Activated naive CD4-positive, alpha-beta T cell treated with anti-CD3 and anti-CD28 coated beads for 36 hours (primary cell): ENCODE results near the gene CDHR4. TPM values are rescaled to one million over a fixed set of nuclear protein-coding genes. Genes with fewer than 3 reads are reported as not detected.
"Not testable (repeated sequence)": the region's sequence is repeated elsewhere in the genome, so short reads cannot be mapped to it uniquely, and the experiment has no call there.

Experiments
- CTCF ChIA-PET: fragments of 350-600 bp; sonication (Branson Sonifier 250); formaldehyde crosslinking; loops from one replicate; lab custom pipeline; 2021; ENCODE audit warnings: antibody characterized with exemption; lab: Charles Lee
- DNase-seq: peaks from one replicate; pipeline ENCODE4 v3.0.0-alpha.2; 2020
- H3K27ac Mint-ChIP-seq: one replicate; pipeline ENCODE4 v1.8.0; 2021; ENCODE audit warnings: mild to moderate bottlenecking, mixed read lengths
- H3K27me3 Mint-ChIP-seq: one replicate; pipeline ENCODE4 v1.8.0; 2021; ENCODE audit warnings: low read depth, mixed read lengths
- H3K36me3 Mint-ChIP-seq: one replicate; pipeline ENCODE4 v1.8.0; 2021; ENCODE audit warnings: low read depth, mixed read lengths
- H3K4me1 Mint-ChIP-seq: one replicate; pipeline ENCODE4 v1.8.0; 2021; ENCODE audit warnings: low read depth, mixed read lengths
- H3K4me3 Mint-ChIP-seq: one replicate; pipeline ENCODE4 v1.8.0; 2021; ENCODE audit warnings: mild to moderate bottlenecking, moderate library complexity, mixed read lengths
- H3K9me3 Mint-ChIP-seq: one replicate; pipeline ENCODE4 v1.8.0; 2021; ENCODE audit warnings: mixed read lengths
- intact Hi-C: fragments of 100-400 bp; cut with micrococcal nuclease; formaldehyde crosslinking; loops from one replicate; pipeline ENCODE4 v1.15.1; 2023
- total RNA-seq, 2 experiments: library from RNA; stranded (reverse); gene quantifications; one replicate each; pipeline ENCODE4 v1.2.3, GENCODE V29; 2021

The CDHR4 gene
- total RNA-seq, 2 experiments from 2014 or later = not detected

DNA sequence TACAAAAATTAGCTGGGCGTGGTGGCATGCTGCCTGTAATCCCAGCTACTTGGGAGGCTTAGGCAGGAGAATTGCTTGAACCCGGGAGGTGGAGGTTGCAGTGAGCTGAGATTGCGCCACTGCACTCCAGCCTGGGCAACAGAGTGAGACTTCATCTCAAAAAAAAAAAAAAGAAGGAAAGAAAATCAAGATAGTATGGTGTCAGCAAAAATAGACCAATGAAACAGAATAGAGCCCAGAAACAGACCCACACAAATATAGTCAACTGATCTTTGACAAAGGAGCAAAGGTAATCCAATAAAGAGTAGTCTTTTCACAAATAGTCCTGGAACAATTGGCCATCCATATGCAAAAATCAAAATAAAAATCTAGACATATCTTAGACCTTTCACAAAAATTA is 23.5 kb upstream of the CDHR4 start:
- H3K27ac Mint-ChIP-seq, H3K9me3 Mint-ChIP-seq, intact Hi-C loops, DNase-seq, H3K4me3 Mint-ChIP-seq, H3K27me3 Mint-ChIP-seq, H3K4me1 Mint-ChIP-seq, H3K36me3 Mint-ChIP-seq: not testable (repeated sequence)
- CTCF ChIA-PET = interaction anchor here (1.1 to 1.8 kb wide), 2 partner anchors 16 to 21 kb away, joined by 5 to 6 read pairs; no protein-coding TSS in a partner anchor

DNA sequence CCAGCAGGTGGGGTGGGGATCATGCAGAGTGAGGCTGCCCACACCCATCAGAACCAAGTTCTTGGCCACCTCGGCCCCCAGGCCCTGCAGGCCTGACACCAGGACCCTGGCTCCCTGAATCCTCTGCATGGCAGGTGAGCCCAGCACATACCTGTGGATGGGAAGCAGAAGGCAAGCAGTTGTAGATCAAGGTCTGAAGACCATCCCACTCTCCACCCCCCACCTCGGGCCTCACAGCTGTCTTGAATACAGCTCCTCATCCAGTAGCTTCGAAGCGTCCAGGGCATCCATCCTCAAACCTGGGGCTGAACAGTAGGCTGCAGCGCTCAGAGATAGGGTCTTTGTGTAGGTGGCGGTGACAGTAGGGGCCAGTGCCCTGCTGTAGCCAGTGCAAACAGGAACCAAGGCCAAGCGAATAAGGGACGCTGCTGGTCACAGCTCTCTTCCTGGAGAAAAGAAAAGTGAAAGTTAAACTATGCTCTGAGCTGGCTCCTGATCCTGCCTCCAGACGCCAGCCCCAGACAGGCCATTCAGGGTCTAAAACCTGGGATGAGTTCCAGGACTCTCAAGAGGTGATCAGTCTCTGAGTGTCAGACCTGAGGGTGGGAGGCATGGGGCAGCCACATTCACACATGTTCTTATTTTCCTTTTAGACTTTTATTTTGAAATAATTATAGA is 14.0 kb upstream of the CDHR4 start, which contains the start of gene UBA7:
UBA7 (minus strand) TSS at position 457 of the 678 bp plus-strand sequence; CDS start at position 291, 166 bp downstream.
- intact Hi-C loops = loop anchor here (1.0 kb wide), 2 partner anchors 10 to 27 kb away; partner anchors contain the start of genes INKA1 and IP6K1
- peak; percentile 55 for DNase-seq
- Mint-ChIP-seq H3K4me1 (peaks cover 18% of the 10 kb centered on the region), H3K27me3 (no peaks in the 10 kb centered on the region), H3K9me3 (no peaks in the 10 kb centered on the region), H3K27ac (peak within 1 kb of the TSS; percentile 90), H3K36me3 (peaks cover 3% of the 10 kb centered on the region), H3K4me3 (peak within 1 kb of the TSS; percentile 96)
- CTCF ChIA-PET = interaction anchor here (0.6 to 2.3 kb wide), 6 partner anchors 8 to 141 kb away, joined by 3 to 21 read pairs (median 7); partner anchors contain the start of gene INKA1

DNA sequence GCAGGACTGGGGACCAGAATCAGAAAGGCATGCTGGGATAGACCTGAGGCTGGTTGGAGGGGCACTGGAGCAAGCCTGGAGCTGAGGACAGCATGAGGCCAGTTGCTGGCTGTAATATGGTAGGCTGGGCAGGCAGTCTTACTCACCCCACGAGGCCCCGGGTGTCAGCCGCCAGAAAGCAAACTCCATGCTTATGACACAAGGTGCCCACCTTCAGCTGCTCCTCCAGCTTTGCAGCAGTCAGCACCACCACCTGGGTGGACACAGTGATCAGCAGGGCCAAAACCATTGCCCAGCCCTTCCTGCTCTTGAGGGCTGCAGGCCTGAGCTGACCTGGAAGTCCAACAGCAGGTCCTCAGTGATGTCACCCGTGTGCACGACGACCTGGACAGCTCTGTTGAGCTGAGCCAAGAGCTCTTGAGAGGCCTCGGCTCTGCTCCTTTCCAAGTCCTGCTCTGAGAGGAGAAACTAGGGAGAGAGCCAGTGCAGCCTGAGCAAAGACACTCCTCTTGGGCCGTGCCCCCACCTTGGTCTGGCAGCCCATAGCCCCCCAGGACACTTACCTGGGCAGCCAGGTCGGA is 13.3 kb upstream of the CDHR4 start:
- H3K4me1 Mint-ChIP-seq = peaks cover 25% of the 10 kb centered on the region
- no peaks in the 10 kb centered on the region for H3K27me3 Mint-ChIP-seq
- CTCF ChIA-PET = interaction anchor here (0.6 to 2.3 kb wide), 4 partner anchors 8 to 141 kb away, joined by 6 to 21 read pairs (median 8); partner anchors contain the start of gene INKA1
- H3K27ac Mint-ChIP-seq = peak overlapping the region; percentile 90
- peaks cover 3% of the 10 kb centered on the region for H3K36me3 Mint-ChIP-seq
- no peaks in the 10 kb centered on the region for H3K9me3 Mint-ChIP-seq
- peak overlapping the region; percentile 96 for H3K4me3 Mint-ChIP-seq
- intact Hi-C loops = loop anchor here (1.0 kb wide), 2 partner anchors 10 to 27 kb away; partner anchors contain the start of genes INKA1 and IP6K1
- no peak for DNase-seq

DNA sequence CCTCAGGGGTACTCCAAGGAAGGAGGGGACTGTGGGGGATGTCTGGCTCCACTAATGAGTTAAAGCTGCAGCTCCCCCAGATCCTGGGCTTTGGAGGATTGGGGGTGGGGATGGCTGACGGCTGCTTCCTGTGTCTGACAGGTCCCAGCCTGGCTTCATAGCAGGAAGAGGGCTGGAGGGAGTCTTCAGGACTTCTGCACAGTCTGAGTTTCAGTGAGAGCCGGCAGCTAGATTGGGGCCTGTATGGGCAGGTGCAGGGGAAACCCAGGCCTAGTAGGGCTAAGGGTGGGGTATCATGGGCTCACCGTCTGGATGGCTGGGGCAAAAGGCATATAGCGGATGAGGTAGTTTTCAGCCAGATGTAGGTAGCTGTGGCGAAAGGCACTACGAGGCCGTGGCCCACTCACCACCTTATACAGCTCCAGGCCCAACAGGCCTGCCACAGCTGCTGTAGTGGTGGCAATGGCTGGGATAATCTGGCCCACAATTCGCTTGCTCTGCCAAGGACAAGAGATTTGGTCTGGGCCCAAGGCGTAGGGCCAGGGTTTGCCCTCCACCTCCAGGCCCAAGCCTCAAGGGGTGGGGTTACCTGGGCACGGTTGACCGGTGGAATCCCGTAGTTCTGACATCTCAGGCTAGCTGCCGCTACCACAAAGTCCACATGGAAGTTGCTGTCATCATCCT is 7.9 kb upstream of the CDHR4 start:
- Mint-ChIP-seq H3K9me3 (no peaks in the 10 kb centered on the region), H3K4me1 (peaks cover 51% of the 10 kb centered on the region), H3K27me3 (no peaks in the 10 kb centered on the region), H3K36me3 (peaks cover 2% of the 10 kb centered on the region), H3K4me3 (no peak overlapping the region), H3K27ac (peak overlapping the region; percentile 76)
- intact Hi-C loops = no loop called here
- CTCF ChIA-PET = interaction anchor here (0.5 to 11.0 kb wide), 2 partner anchors 21 to 30 kb away, joined by 4 to 165 read pairs; no protein-coding TSS in a partner anchor
- DNase-seq = no peak

DNA sequence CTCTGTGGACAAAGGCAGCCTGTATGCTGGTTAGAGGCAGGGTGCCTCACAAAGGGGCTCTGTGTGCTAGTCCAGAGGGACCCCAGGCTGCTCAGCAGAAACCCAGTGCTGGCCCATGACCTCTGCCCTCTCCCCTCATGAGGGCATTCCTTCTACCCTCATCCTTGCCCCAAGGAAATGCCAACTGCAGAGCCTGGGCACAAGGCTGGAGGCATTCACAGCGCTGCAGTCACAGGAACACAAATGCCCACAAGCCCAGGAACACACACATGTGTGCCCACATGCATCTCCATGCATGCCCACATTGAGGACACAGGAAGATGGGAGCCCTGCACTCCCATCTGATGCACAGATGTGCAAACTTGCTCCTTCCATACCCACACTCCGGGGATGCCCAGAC is 7.2 kb upstream of the CDHR4 start:
- H3K4me1 Mint-ChIP-seq = peaks cover 53% of the 10 kb centered on the region
- no peak overlapping the region for H3K4me3 Mint-ChIP-seq
- H3K27ac Mint-ChIP-seq = no peak overlapping the region
- DNase-seq = no peak
- peaks cover 2% of the 10 kb centered on the region for H3K27me3 Mint-ChIP-seq
- intact Hi-C loops = no loop called here
- no peaks in the 10 kb centered on the region for H3K9me3 Mint-ChIP-seq
- peaks cover 2% of the 10 kb centered on the region for H3K36me3 Mint-ChIP-seq
- CTCF ChIA-PET = interaction anchor here (0.6 to 11.0 kb wide), 2 partner anchors 16 to 31 kb away, joined by 4 to 165 read pairs; no protein-coding TSS in a partner anchor

DNA sequence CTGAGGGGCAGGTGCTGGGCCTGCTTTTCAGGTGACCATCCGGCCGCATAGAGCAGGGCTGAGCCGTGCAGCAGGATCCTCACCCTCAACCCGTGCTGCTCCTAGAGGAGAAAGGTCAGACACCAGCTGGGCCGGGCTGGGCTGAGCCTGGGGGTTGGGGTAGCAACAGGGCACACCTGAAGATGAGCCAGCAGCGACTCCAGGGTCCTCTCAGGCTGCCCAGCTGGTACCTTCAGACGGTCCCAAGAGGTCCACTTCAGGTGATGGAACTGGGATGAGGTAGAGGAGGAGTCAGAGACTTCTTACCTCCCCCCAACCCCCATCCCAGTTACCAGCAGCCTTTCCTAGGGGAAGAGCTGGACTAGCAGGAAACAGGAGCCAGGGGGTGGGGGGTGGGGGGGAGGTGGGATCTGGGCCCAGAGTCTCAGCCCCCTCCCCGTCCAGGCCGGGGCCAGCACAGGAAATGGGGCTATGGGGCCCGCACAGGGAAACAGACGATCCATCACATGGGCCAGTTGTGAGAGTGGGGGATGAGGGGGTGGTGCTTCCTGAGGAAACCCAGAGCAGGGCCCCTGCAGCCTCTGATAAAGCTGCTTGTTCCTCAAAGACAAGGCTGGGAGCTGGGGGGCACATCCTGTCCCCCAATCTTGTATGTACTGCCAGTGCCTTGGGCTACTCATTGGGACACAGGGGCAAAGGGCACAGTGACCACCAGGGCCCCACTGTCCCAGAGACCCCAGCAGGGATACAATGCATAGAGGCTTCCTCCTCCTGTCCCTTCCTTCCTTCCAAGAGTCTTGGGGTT is 6.4 kb upstream of the CDHR4 start:
- Mint-ChIP-seq H3K4me3 (no peak overlapping the region), H3K27me3 (peaks cover 2% of the 10 kb centered on the region), H3K4me1 (peaks cover 51% of the 10 kb centered on the region), H3K27ac (peak overlapping the region; percentile 42), H3K9me3 (no peaks in the 10 kb centered on the region), H3K36me3 (peaks cover 2% of the 10 kb centered on the region)
- CTCF ChIA-PET = interaction anchor here (0.6 to 11.0 kb wide), 4 partner anchors 7 to 31 kb away, joined by 3 to 165 read pairs (median 5); partner anchors contain the start of gene UBA7
- DNase-seq = peak; percentile 68
- intact Hi-C loops = no loop called here

DNA sequence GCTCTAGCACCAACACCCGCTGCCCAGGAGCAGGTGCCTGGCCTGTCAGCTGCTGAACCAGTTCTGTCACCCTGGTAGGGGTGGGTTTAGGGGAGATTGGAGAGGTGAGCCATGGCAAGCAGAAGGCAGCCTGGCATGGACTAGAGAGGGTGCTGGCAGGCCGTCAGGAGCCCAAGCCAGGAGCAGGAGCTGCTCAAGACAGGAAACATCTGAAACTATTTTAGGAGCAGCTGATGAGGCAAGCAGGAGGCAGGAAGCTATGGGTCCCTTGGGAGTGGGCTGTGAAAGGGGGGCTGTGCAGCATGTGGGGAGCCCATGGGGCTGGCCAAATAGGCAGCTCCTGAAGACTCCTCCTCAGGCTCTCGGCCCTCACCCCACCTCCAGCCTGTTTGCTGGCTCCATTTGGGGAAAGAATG is 5.7 kb upstream of the CDHR4 start:
- Mint-ChIP-seq H3K36me3 (peaks cover 2% of the 10 kb centered on the region), H3K9me3 (no peaks in the 10 kb centered on the region), H3K27me3 (peaks cover 2% of the 10 kb centered on the region), H3K4me3 (no peak overlapping the region), H3K27ac (no peak overlapping the region), H3K4me1 (peaks cover 51% of the 10 kb centered on the region)
- CTCF ChIA-PET = interaction anchor here (0.5 to 11.0 kb wide), 5 partner anchors 8 to 288 kb away, joined by 3 to 165 read pairs (median 8); partner anchors contain the start of gene UBA7
- intact Hi-C loops = no loop called here
- no peak for DNase-seq

DNA sequence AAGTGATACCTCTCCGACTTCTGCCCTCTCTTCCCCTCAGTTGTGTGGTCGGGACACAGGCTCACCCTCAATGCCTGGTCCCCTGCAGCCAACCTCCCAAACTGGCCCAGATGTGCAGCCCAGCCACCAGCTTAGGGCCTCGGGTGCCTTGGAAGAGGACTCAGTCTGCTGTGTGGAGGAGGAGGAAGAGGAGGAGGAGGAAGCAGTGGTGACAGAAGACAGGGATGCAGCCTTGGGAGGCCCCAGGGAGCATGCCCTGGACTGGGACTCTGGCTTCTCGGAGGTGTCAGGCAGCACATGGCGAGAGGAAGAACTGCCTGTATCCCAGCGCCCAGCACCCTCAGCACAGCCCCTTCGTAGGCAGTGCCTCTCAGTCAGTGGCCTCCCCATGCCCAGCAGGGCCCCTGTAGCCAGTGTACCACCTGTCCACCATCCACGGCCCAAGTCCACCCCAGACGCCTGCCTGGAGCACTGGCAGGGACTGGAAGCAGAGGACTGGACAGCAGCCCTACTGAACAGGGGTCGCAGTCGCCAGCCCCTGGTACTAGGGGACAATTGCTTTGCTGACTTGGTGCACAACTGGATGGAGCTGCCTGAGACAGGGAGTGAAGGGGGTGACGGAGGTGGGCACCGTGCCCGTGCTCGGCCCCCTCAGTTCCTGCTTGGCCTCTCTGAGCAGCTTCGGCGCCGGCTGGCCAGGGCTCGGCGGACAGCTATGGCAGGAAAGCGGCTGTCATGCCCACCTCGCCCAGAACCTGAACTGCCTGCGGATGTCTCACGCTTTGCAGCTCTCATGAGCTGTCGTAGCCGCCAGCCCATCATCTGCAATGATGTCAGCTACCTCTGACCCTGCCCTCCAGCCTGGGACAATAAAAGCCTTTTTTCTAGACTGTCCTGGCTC is 4.7 kb upstream of the CDHR4 start:
- Mint-ChIP-seq H3K27ac (no peak overlapping the region), H3K4me1 (peaks cover 49% of the 10 kb centered on the region), H3K36me3 (no peaks in the 10 kb centered on the region), H3K9me3 (no peaks in the 10 kb centered on the region), H3K4me3 (peak overlapping the region; percentile 82), H3K27me3 (peaks cover 2% of the 10 kb centered on the region)
- intact Hi-C loops = no loop called here
- CTCF ChIA-PET = interaction anchor here (0.5 to 11.0 kb wide), 7 partner anchors 8 to 289 kb away, joined by 4 to 165 read pairs (median 8); partner anchors contain the start of gene UBA7
- DNase-seq = no peak

DNA sequence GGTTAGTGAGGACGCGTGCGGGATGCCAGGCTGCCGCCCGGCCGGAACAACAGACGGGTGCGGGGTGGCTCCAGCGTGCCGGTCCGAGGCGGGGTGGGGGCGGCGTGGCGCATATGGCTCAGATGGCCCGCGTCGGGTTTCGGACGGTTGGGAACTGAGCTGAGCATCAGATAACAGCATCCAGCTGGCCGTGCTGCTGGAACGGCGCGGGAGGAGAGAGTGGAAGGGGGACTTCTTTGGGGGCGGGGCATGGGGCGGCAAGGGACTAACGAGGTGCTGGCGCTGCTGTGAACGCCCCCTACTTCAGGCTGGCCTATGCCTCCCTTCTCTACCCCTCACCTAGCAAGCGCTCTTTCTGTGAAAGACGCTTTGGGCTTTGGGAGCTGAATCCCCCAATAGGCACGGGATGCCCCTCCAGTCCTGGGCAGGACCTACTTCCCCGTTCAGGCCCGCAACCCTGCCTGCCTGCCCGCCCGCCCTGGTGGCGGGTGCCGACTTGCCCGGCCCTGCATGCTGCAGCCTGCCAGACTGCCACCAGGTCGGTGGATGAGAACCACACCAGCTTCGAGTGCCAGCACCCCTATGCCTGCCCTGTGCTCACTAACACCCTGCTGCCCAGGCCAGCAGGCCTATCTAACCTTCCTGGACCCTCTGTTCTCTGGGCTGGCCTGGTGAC is 3.9 kb upstream of the CDHR4 start:
- CTCF ChIA-PET = interaction anchor here (1.2 to 11.0 kb wide), 9 partner anchors 9 to 105 kb away, joined by 3 to 165 read pairs (median 8); partner anchors contain the start of gene UBA7
- no peaks in the 10 kb centered on the region for H3K9me3 Mint-ChIP-seq
- no peak overlapping the region for H3K27ac Mint-ChIP-seq
- peak overlapping the region; percentile 82 for H3K4me3 Mint-ChIP-seq
- peaks cover 48% of the 10 kb centered on the region for H3K4me1 Mint-ChIP-seq
- H3K27me3 Mint-ChIP-seq = peaks cover 2% of the 10 kb centered on the region
- intact Hi-C loops = loop anchor here (1.0 to 2.0 kb wide), 4 partner anchors 10 to 285 kb away; partner anchors contain the start of genes RBM5, RBM6 and UBA7
- H3K36me3 Mint-ChIP-seq = no peaks in the 10 kb centered on the region
- DNase-seq = peak; percentile 44
